ENCODE measurements around the gene DHX29.

Gene DHX29

GRCh38 chr5:55211184-55211874 lies 96.2 kb downstream of the DHX29 start:
- no peak for DNase-seq (ENCODE audit: low spot score)
